PC-9 (cell line): ENCODE measurements around the gene MCCC2.

Source experiments
- EZH2 ChIP-seq: fragments of 200-600 bp; sonication (generic); IDR thresholded peaks from 2 replicates; pipeline ENCODE4 v1.8.0; 2017; ENCODE audit warnings: antibody characterized with exemption, low read depth
- TF ChIP-seq, protein P1 (sequence below): fragments of 200-600 bp; sonication (generic); conservative IDR thresholded peaks from 2 replicates; pipeline ENCODE4 v1.6.1; 2017; ENCODE audit warnings: mixed run types, antibody characterized with exemption, mild to moderate bottlenecking, moderate library complexity

DNA sequence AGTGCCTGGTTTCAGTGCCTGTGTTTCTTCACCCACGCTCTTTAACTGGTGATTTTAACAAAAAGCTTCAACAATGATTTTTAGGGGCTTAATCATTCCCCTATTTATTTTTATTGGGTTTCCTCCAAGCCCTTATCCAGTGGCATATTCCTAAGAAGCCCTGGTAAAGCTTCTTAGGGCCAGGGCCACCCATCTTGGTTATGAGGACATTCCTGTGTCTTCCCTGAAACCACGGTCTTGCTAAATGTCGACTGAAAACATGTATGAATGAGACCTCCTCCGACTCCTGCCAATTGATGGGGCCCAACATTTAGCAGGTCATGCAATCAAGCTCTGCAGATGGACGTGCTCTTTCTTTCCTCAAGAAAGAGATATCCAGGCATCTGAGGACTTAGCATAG lies 118.3 kb downstream of the MCCC2 start:
- TF ChIP-seq, protein P1, sequence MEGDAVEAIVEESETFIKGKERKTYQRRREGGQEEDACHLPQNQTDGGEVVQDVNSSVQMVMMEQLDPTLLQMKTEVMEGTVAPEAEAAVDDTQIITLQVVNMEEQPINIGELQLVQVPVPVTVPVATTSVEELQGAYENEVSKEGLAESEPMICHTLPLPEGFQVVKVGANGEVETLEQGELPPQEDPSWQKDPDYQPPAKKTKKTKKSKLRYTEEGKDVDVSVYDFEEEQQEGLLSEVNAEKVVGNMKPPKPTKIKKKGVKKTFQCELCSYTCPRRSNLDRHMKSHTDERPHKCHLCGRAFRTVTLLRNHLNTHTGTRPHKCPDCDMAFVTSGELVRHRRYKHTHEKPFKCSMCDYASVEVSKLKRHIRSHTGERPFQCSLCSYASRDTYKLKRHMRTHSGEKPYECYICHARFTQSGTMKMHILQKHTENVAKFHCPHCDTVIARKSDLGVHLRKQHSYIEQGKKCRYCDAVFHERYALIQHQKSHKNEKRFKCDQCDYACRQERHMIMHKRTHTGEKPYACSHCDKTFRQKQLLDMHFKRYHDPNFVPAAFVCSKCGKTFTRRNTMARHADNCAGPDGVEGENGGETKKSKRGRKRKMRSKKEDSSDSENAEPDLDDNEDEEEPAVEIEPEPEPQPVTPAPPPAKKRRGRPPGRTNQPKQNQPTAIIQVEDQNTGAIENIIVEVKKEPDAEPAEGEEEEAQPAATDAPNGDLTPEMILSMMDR: no peak
- TF ChIP-seq EZH2: no peak
